Hippocampal formation (tissue), 2 donors: ENCODE measurements around the gene AK3.
"Not testable (repeated sequence)": the region's sequence is repeated elsewhere in the genome, so short reads cannot be mapped to it uniquely, and the experiment has no call there.

Source experiments
- DNase-seq, 2 donors: peaks; one replicate each; lab custom pipeline; 2025; lab: John Stamatoyannopoulos, UW

The AK3 gene

DNA sequence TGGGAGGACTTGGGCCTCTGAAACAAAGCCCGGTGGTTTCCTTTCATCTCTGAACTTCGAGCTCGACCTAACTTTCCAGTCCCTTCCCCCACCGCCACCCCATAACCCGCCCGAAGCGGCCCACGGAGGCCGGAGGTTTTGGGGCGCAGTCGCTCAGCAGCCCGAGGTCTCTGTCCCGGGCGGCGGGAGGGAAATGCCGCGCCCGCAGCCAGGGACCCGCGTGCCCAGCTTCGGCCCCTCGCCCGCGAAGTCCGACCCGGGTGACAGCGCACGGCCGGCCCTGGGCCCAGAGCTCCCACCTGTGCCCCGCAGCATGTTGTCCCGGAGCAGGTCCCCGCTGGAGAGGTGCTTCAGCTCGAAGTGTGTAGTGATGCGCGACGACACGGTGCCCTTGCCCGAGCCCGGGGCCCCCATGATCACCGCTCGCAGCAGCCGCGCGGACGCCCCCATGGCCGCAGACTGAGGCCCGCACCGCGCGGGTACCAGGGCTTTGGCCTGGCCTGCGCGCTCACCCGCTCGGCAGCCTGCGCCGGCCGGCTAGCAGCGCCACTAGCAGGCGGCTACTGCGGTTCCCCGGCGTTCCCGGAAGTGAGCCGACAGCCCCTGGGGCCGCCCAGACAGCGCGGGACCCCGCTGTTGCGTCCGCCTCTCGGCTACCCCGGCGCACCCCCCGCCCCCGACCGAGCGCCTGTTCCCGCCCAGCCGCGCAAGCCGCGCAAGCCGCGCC lies at the start of gene AK3:
TSS of gene AK3 (minus strand) at position 565 of the 727 bp plus-strand sequence. CDS start at position 450, 115 bp downstream.
- DNase-seq, result peak; percentile 65 to 74

DNA sequence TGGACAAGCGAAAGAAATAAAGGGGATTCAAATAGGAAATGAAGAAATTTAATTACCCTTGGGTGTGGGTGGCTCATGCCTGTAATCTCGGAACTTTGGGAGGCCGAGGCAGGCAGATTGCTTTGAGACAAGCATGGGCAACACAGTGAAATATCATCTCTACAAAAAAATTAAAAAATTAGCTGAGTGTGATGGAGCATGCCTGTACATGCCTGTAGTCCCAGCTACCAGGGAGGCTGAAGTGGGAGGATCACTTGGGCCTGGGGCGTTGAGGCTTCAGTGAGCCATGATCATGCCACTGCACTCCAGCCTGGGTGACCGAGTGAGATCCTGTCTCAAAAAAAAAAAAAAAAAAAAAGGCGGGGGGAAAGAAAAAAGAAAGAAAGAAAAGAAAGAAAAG lies 47.7 kb upstream of the AK3 start:
- DNase-seq, result no peak

- DNase-seq, result no peak
Observed at GRCh38 chr9:4787876-4788275, 46.9 kb upstream of the AK3 start.

DNA sequence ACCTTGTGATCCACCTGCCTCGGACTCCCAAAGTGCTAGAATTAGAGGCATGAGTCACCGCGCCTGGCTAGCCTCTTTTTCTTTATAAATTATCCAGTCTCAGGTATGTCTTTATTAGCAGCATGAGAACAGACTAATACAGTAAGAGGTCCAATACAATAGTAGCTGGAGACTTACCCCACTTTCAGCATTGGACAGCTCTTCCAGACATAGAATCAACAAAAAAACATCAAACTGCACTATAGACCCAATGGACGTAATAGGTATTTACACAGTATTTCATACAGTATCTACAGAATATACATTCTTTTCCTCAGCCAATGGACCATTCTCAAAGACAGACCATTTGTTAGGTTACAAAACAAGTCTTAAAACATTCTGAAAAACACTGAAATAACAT lies 45.6 kb upstream of the AK3 start:
- DNase-seq, result no peak

DNA sequence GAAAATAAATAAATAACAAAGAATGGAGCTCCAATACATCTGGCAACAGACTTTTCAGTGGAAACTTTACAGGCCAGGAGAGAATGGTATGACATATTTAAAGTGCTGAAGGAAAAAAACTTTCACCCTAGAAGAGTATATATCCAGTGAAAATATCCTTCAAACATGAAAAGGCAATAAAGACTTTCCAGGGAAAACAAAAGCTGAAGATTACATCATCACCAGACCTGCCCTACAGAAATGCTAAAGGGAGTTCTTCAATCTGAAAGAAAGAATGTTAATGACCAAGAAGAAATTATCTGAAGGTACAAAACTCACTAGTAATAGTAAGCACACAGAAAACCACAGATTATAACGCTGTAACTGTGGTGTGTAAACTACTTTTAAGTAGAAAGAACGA lies 43.4 kb upstream of the AK3 start:
- DNase-seq, result no peak

DNA sequence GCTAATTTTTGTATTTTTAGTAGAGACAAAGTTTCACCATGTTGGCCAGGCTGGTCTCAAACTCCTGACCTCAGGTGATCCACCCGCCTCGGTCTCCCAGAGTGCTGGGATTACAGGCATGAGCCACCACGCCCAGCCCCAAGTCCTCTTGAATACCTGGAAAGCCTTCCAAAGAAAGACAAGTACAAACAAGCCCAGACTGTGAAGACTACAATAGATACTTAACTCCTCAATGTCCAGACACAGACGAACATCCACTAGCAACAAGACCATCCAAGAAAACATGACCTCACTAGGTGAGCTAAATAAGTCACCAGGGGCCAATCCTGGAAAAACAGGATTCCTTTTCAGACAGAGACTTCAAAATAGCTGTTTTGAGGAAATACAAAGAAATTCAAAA lies 42.2 kb upstream of the AK3 start:
- DNase-seq, result not testable (repeated sequence)

- no peak for DNase-seq
Observed at GRCh38 chr9:4781408-4781807, 40.4 kb upstream of the AK3 start.

- no peak for DNase-seq
Observed at GRCh38 chr9:4780651-4781050, 39.6 kb upstream of the AK3 start.

DNA sequence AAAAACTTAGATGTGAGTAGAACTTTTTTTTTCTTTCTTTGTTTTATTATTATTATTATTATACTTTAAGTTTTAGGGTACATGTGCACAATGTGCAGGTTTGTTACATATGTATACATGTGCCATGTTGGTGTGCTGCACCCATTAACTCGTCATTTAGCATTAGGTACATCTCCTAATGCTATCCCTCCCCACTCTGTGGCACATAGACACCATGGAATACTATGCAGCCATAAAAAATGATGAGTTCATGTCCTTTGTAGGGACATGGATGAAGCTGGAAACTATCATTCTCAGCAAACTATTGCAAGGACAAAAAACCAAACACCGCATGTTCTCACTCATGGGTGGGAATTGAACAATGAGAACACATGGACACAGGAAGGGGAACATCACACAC lies 34.0 kb upstream of the AK3 start:
- DNase-seq, result not testable (repeated sequence)

DNA sequence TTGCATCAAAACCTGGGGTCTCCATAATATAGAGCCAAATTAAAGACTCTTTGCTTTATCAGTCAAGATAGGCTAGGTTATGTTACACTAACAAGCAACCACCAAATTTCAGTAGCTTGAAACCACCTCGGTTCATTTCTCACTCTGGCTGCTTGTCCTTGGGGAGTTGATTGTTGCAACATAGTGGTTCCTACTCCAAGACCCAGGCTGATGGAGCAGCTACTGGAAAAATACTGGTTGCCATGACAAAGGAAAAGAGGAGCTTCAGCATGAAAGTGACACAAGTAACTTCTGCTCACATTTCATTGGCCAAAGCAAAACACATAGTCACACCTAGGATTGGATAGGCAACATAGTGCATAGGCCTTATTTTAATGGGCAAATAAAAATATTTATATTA lies 33.2 kb upstream of the AK3 start:
- no peak for DNase-seq

DNA sequence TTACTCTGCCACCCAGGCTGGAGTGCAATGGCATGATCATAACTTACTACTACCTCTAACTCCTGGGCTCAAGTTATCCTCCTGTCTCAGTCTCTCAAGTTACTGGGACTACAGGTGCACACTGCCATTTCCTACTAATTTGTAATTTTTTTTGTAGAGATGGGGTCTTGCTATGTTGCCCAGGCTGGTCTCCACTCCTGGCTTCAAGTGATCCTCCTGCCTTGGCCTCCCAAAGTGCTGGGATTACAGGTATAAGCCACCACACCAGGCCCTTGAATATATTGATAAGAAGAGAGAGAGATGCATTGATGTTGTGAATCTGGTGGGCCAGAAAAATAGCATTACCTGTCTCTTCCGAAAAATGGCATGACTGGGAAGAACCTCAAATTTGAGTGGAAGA lies 30.8 kb upstream of the AK3 start:
- DNase-seq, result no peak

- no peak for DNase-seq
Observed at GRCh38 chr9:4769321-4770080, 28.5 kb upstream of the AK3 start.

DNA sequence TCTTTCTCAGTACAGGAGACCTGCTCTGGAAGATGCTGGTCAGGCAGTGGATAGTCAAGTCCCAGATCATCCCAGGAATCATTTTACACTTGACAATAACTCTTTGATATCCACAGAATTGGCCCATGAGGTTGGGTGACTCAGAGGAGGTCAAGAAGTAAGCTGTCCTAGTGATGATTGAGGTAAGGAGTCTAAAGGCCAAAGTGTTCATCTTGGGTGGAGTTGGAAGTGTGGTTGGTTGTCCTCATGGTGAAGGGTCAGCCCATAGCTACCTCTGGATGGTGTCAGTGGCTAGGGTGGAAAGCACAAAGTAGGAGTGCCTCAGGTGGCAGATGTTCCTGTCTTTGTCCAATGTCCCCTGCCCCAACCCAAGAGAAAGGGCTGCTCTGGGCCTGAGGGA lies 27.7 kb upstream of the AK3 start:
- no peak for DNase-seq

DNA sequence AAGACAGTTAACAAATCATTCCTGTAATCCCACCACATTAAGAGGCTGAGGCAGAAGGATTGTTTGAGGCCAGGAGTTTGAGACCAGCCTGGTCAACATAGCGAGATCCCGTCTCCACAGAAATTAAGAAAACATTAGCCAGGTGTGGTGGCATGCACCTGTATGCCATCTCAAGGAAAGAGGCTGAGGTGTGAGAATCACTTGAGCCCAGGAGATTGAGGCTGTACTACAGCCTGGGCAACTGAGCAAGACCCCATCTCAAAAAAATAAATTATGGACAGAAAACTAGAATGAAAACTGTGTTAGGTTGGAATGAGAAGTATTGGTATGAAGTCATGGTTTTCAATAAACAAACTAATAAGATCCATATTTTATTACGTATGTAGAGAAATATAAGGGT lies 23.0 kb upstream of the AK3 start:
- DNase-seq, result no peak

DNA sequence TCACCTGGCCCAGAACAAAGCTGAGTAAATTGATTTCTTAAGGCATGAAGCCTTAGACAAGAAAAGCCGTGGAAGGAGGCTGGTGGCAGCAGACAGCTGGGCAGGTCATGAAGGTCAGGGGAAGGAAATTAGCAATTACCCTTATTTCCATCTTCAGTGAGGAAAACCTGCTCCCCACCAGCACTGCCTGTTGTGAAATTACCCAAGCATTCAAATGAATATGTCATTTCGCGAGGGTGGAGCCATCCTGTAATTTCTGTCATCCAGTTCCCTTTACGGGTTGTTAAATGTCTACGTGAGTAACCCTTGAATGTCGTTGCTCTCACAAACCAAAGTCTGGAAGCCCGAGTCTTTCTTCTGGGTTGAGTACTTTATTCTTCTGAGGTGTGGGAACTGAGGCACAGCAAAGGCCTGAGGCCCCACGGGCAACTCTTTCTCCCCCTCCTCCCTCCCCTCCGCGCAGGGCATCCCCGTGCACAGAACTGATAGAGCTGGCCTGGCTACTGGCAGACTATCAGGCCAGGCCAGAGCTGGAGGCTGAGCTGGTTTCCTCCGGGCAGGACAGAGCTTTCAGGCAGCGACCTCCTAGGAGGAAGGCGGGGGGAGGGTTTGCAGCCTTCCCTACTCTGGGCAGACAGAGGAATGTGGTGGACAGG lies 22.0 kb upstream of the AK3 start:
- DNase-seq, result no peak

GRCh38 chr9:4762108-4762885 lies 21.3 kb upstream of the AK3 start:
- DNase-seq, result peak; percentile 52 to 60

GRCh38 chr9:4760122-4760521 lies 19.1 kb upstream of the AK3 start:
- no peak for DNase-seq

DNA sequence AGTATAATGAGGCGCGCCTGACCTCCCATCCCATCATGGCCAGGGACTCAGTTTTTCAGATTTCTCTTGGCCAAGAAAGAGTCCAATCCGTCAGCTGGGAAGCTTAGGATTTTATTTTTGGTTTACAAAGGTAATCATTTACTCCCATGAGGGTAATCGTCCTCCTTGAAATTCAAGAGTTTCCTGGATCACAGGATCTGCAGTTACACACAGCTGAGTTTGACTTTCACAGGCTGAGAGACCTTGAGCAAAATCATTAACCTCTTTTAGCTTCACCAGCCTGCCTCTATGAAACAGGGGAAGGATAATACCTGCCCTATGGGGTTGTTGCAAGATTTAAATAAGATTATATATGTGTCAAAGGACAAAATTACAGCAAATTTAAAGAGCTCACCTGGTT lies 15.4 kb upstream of the AK3 start:
- DNase-seq, result no peak

DNA sequence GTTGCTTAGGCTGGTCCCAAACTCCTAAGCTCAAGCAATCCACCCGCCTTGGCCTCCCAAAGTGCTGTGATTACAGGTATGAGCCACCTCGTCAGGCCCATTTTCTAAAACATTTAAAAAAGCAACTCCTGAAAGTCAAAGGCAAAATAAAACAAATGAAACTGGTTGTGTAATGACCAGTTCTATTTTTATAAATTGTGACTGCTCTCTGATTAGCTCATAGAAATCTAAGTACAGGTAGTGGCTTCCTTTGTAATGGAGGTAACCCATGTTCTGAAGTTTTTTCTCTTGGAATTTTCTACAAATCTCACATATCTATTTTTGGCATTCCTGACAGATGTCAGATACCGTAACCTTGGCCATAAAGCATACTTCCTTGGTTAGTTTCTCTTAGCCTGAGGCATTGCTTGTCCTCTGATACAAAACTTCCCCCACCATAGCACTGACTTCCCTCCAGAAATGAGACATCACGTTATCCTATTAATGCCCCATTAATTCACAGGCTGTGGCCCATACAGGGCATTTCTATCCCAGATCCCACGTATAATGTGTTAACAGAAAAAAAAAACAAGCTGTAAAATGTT lies 14.1 kb upstream of the AK3 start:
- DNase-seq, result no peak

- not testable (repeated sequence) for DNase-seq
Observed at GRCh38 chr9:4754530-4754929, 13.5 kb upstream of the AK3 start.

- peak in 1 of 2 donors; percentile 35 for DNase-seq
Observed at GRCh38 chr9:4750023-4750673, 9.1 kb upstream of the AK3 start.
